HL-60 (cell line): ENCODE measurements around the gene HELZ.
A peak's percentile ranks its signal among the peaks of the same experiment; 100 is the strongest.

Source experiments
- DNase-seq, 2 experiments: peaks; one replicate each; pipeline ENCODE4 v3.0.0-alpha.2; 2010 to 2020; ENCODE audit warnings: low read depth in 1 of 2, low spot score in 1 of 2
- H3K27ac ChIP-seq: fragments of 250-450 bp; sonication (Bioruptor Pico); replicated peaks from 2 replicates; pipeline ENCODE4 v1.5.1; 2020; ENCODE audit warnings: mild to moderate bottlenecking, moderate library complexity
- H3K27me3 ChIP-seq: fragments of 250-450 bp; sonication (Bioruptor Pico); 2 replicates; pipeline ENCODE4 v1.5.1; 2021; ENCODE audit warnings: mild to moderate bottlenecking, moderate library complexity; ENCODE audit not compliant: insufficient read depth, poor library complexity, severe bottlenecking
- H3K4me3 ChIP-seq: replicated peaks from 2 replicates; pipeline ENCODE4 v1.5.1; 2011; ENCODE audit warnings: mild to moderate bottlenecking, control low read depth, low read length; ENCODE audit not compliant: insufficient read depth
- CTCF ChIP-seq: IDR thresholded peaks from one replicate; pipeline ENCODE4 v1.5.1; 2011; ENCODE audit warnings: low read length, control low read depth, inconsistent platforms; ENCODE audit not compliant: insufficient read depth
- GABPA ChIP-seq: IDR thresholded peaks from 2 replicates; pipeline ENCODE4 v1.6.1; 2012; ENCODE audit warnings: low read depth
- POLR2AphosphoS5 ChIP-seq: IDR thresholded peaks from 2 replicates; pipeline ENCODE4 v1.6.1; 2012; ENCODE audit warnings: low read depth
- REST ChIP-seq: IDR thresholded peaks from 2 replicates; pipeline ENCODE4 v1.6.1; 2012; ENCODE audit warnings: low read depth; ENCODE audit not compliant: insufficient replicate concordance
- SPI1 ChIP-seq: IDR thresholded peaks from 2 replicates; pipeline ENCODE4 v1.6.1; 2012; ENCODE audit warnings: low read depth, mild to moderate bottlenecking, borderline replicate concordance

Gene HELZ

GRCh38 chr17:67058036-67058435 lies 187.0 kb downstream of the HELZ start:
- no peak for TF ChIP-seq POLR2AphosphoS5
- TF ChIP-seq CTCF = no peak
- TF ChIP-seq GABPA = no peak
- TF ChIP-seq SPI1 = no peak
- TF ChIP-seq REST = no peak
- Histone ChIP-seq H3K27me3 (no peaks in the 10 kb centered on the region), H3K4me3 (no peak overlapping the region), H3K27ac (no peak overlapping the region)
- DNase-seq = no peak

- Histone ChIP-seq H3K27ac (no peak overlapping the region), H3K27me3 (no peaks in the 10 kb centered on the region), H3K4me3 (no peak overlapping the region)
- TF ChIP-seq GABPA (no peak), CTCF (no peak), SPI1 (no peak), REST (no peak), POLR2AphosphoS5 (no peak)
- DNase-seq = no peak
These were observed 188.1 kb downstream of the HELZ start for GRCh38 chr17:67056746-67057490.

GRCh38 chr17:67055811-67056745 lies 188.9 kb downstream of the HELZ start:
- no peak overlapping the region for H3K27ac ChIP-seq

More at GRCh38 chr17:67055811-67056745, 188.9 kb downstream of the HELZ start:
- peak in 1 of 2 experiments; percentile 9 for DNase-seq
- TF ChIP-seq SPI1 = peak; percentile 19; the same call in 1 of the 2 replicates
- no peak for TF ChIP-seq REST
- Histone ChIP-seq H3K27me3 (no peaks in the 10 kb centered on the region), H3K4me3 (no peak overlapping the region)
